ENCODE measurements around the gene CORO7. TPM values are rescaled to one million over a fixed set of nuclear protein-coding genes. Genes with fewer than 3 reads are reported as not detected.

CORO7 gene
- total and polyA plus RNA-seq, 9 of the 15 experiments (the other 6 are each of a cell fraction or from before 2014, with no cell fraction given) = 0.45 to 77.2 (median 18.7) TPM

- no peak for TF ChIP-seq PATZ1 (CRISPR knock-in tag; IDR thresholded peaks at IDR 0.05; ENCODE audit: borderline replicate concordance)
- no peak for TF ChIP-seq ZBED1 (IDR thresholded peaks at IDR 0.05)
- no peak for TF ChIP-seq MYBL2 (IDR thresholded peaks at IDR 0.05; ENCODE audit: low read depth)
- TF ChIP-seq MYBL2 (CRISPR knock-in tag; IDR thresholded peaks at IDR 0.05; ENCODE audit: borderline replicate concordance) = no peak
- TF ChIP-seq THRAP3 (IDR thresholded peaks at IDR 0.05; ENCODE audit: borderline replicate concordance) = no peak
- no peak for TF ChIP-seq IFI16 (CRISPR knock-in tag; IDR thresholded peaks at IDR 0.05)
- no peak for TF ChIP-seq ZNF354B (CRISPR knock-in tag; IDR thresholded peaks at IDR 0.05)
- no peak for TF ChIP-seq ETS2 (tag; IDR thresholded peaks at IDR 0.05; ENCODE audit: borderline replicate concordance, poor library complexity, severe bottlenecking)
- no peak for TF ChIP-seq ZNF449 (CRISPR knock-in tag; IDR thresholded peaks at IDR 0.05)
- TF ChIP-seq ZNF583 (CRISPR knock-in tag; IDR thresholded peaks at IDR 0.05) = no peak
- no peak for TF ChIP-seq SOX6 (IDR thresholded peaks at IDR 0.05)
- TF ChIP-seq DIDO1 (tag; IDR thresholded peaks at IDR 0.05; ENCODE audit: low read depth) = no peak
- TF ChIP-seq DEAF1 (CRISPR knock-in tag; IDR thresholded peaks at IDR 0.05) = no peak
- TF ChIP-seq TCF7 (IDR thresholded peaks at IDR 0.05; ENCODE audit: borderline replicate concordance) = no peak
- TF ChIP-seq CBX1 (IDR thresholded peaks at IDR 0.05; ENCODE audit: low read depth) = no peak
- TF ChIP-seq XRCC4 (IDR thresholded peaks at IDR 0.05; ENCODE audit: extremely low read depth, insufficient read depth, insufficient read length) = no peak
- TF ChIP-seq KLF10 (CRISPR knock-in tag; IDR thresholded peaks at IDR 0.05) = no peak
- no peak for TF ChIP-seq ZNF695 (CRISPR knock-in tag; IDR thresholded peaks at IDR 0.05)
- TF ChIP-seq SRSF1 (IDR thresholded peaks at IDR 0.05; ENCODE audit: low read depth, low read length) = no peak
- TF ChIP-seq ZFX (CRISPR knock-in tag; IDR thresholded peaks at IDR 0.05) = peak; percentile 29; the same call in 1 of the 2 replicates
- no peak for TF ChIP-seq ZNF780A (CRISPR knock-in tag; IDR thresholded peaks at IDR 0.05)
- TF ChIP-seq POLR2G (IDR thresholded peaks at IDR 0.05; ENCODE audit: low read depth, low read length) = peak; percentile 62
- TF ChIP-seq HDAC1 (IDR thresholded peaks at IDR 0.05) = 0 out of 4 replicates have a peak, but pooled peaks of 1 of the 2 experiments have one; percentile 23
- no peak for TF ChIP-seq ELK3 (CRISPR knock-in tag; IDR thresholded peaks at IDR 0.05)
Measured at GRCh38 chr16:4315186-4316107, 100.9 kb downstream of the CORO7 start, which contains the start of gene GLIS2 (continued).

Measured in K562 (cell line).